Stimulated activated CD8-positive, alpha-beta memory T cell treated with anti-CD3 and anti-CD28 coated beads, Interleukin-2, amount 100 ng/mL, for 1 hour (primary cell): ENCODE results near the gene SEC14L1.

Experiments used
- DNase-seq, 2 donors: peaks; one replicate each; pipeline ENCODE4 v3.0.0-alpha.2; 2020; ENCODE audit warnings: low read depth in 2 of 2

SEC14L1 gene

DNA sequence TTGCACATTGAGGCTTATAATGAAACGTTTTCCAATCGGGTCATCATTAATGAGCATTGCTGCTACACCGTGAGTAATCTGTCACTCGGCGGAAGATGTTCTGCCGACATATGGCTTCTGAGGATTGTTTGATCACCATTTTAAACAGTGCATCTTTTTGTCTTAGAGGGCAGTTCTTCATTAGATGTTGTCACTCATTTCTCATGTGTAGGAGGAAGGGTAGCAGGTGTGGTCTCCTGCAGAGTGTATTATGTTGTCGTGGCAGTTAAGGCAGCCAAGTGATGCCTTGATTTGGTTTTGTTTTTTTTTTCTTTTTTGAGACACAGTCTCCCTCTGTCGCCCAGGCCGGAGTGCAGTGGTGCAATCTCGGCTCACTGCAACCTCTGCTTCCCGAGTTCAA, 50.5 kb downstream of the SEC14L1 start:
- DNase-seq = no peak

GRCh38 chr17:77193653-77194052, 52.9 kb downstream of the SEC14L1 start:
- no peak for DNase-seq

GRCh38 chr17:77194179-77194578, 53.4 kb downstream of the SEC14L1 start:
- DNase-seq = no peak

DNA sequence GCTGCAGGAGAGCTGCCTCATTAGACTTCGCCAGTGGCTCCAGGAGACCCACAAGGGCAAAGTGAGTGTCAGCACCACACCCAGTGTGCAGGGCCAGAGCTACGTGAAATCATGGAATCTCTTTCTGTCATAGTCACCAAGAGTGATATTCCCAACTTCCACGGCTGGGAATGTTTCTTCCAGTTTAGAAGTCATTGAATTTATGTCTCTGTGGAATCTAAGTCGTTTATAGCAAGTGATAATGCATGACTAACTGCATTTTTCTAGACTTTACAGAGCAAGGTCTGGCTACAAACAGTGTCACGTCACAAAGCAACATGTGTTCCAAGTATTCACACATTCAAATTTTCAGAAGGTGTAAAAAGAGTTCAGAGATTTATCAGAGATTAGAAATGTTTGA, 55.5 kb downstream of the SEC14L1 start:
- DNase-seq = no peak

DNA sequence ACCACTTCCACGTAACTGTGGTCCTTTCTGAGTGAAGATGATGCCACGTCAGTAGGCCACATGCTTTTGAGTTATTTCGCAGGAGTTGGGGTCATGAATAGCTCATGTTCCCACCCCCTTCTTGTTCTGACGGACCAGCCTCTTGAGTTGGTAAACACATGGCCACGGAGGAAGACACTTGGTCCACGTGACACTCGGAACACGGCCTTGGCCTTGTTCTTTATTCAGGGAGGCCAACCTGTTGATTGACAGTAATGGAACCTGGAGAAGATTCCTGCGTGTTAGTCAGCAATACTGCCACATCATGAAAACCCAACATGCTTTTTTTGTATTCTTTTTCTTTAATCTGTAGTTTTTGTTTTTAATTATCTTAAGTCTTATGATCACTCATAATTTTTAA, 56.3 kb downstream of the SEC14L1 start:
- no peak for DNase-seq

- DNase-seq = no peak
Measured at GRCh38 chr17:77200711-77201110, 59.9 kb downstream of the SEC14L1 start.

- no peak for DNase-seq
Measured at GRCh38 chr17:77203436-77203835, 62.7 kb downstream of the SEC14L1 start.

- no peak for DNase-seq
Measured at GRCh38 chr17:77203846-77204245, 63.1 kb downstream of the SEC14L1 start.

DNA sequence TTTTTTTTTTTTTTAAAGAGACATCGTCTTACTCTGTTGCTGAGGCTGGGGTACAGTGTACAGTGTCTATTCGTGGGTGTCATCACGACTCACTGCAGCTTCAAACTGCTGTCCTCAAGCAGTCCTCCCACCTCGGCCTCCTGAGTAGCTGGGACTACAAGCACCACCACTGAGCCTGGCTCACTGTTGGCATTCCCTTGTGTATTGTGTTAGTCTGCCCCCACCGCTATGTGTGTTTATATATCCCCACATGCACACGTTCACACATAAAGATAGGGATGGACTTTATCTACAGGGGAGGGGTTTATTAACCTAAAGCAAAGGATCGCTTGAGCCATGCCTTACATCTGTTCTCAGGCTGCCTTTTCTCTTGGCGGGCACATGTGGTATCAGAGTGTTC, 63.8 kb downstream of the SEC14L1 start:
- no peak for DNase-seq

- no peak for DNase-seq
Measured at GRCh38 chr17:77205396-77206125, 64.8 kb downstream of the SEC14L1 start.

DNA sequence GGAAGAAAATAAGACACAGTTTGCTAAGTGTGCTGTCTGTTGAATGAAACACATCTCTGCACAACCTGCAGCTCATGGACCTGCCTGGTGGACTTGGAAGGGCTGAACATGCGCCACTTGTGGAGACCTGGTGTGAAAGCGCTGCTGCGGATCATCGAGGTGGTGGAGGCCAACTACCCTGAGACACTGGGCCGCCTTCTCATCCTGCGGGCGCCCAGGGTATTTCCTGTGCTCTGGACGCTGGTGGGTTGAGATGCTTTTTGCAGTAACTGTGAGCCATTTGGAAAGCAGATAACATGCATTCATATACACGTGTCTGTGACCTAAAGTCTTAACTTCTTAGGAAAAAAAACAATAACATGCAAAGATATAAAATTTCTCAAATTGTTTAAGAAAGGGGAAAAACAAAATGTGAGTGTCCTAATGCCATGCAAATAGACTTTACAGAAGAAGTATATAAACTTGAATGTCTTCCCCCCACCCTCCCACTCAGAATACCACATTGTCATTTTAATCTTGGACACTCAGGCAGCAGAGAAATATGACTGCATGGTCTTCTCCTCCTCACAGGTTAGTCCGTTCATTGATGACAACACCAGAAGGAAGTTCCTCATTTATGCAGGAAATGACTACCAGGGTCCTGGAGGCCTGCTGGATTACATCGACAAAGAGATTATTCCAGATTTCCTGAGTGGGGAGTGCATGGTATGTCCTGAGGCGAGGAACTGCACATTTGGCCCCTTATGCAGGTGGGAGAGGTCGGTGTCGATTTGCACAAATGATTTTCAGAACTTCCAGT, 65.6 kb downstream of the SEC14L1 start:
- no peak for DNase-seq

GRCh38 chr17:77207689-77208216, 67.0 kb downstream of the SEC14L1 start:
- DNase-seq = no peak

- DNase-seq = no peak
Measured at GRCh38 chr17:77208217-77208808, 67.5 kb downstream of the SEC14L1 start.

- DNase-seq = no peak
Measured at GRCh38 chr17:77208856-77209255, 68.1 kb downstream of the SEC14L1 start.

DNA sequence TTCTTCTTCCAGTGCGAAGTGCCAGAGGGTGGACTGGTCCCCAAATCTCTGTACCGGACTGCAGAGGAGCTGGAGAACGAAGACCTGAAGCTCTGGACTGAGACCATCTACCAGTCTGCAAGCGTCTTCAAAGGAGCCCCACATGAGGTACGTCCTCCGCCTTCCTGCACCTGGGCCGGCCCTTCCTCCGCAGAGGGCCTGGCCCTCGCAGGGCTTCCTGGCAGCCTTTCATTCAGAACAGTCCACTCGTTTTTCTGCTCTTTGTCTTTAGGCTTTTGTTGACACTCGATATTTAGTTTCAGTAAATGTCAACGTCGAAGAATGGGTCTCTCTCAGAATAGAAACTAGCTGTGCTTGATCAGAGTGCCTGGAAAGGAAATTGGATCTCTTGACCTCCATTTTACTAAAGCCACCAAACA, 68.6 kb downstream of the SEC14L1 start:
- no peak for DNase-seq

DNA sequence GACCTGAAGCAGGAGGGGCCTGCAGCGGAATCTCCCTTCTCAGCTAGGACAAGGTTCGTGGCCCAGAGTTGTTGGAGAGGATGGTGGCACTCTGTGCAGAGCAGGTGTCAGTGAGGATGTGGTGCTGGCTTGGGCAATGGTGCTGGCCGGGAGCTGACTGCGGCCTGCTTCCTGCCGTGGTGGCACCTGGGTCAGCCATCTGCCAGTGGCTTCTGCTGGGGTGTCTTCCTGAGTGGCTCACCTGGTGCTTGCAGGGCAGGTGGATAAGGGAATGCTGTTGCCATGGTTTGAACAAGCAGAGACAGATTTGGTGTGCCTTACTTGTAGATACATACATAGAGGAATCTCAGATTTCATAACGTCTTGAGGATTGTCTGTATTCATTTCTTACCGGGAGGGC, 69.6 kb downstream of the SEC14L1 start:
- no peak for DNase-seq

- no peak for DNase-seq
Measured at GRCh38 chr17:77210946-77211541, 70.3 kb downstream of the SEC14L1 start.

DNA sequence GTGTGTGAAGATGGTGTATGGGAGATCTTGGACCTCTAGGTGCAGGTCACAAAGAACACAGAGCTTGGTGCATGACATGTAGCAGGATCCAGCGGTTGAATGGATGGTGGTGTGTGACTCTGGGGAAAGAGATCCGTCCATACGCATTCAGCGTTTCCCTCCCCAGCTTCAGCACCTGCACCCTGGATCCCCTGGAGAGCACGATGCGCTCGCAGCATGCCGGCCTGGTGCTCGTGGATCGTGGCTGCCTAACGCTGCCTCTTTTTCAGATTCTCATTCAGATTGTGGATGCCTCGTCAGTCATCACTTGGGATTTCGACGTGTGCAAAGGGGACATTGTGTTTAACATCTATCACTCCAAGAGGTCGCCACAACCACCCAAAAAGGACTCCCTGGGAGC, 70.9 kb downstream of the SEC14L1 start:
- DNase-seq = no peak

- DNase-seq = no peak
Measured at GRCh38 chr17:77212081-77212832, 71.5 kb downstream of the SEC14L1 start.

- no peak for DNase-seq
Measured at GRCh38 chr17:77212833-77213777, 72.3 kb downstream of the SEC14L1 start.
